Measurements from ENCODE around the gene VWA1.

- TF ChIP-seq ZC3H10 (CRISPR knock-in tag; IDR thresholded peaks at IDR 0.05) (no peak), ARNTL (CRISPR knock-in tag; IDR thresholded peaks at IDR 0.05; ENCODE audit: borderline replicate concordance, low read depth) (no peak)
Measured at GRCh38 chr1:1393428-1393827, 42.1 kb upstream of the VWA1 start.
